ENCODE results near the gene SAG.

- TF ChIP-seq FOXA1 (IDR thresholded peaks at IDR 0.05) (no peak), JUND (IDR thresholded peaks at IDR 0.05) (no peak), CTCF (IDR thresholded peaks at IDR 0.05; ENCODE audit: low read depth, low read length, missing input control) (no peak), TAF1 (conservative IDR thresholded peaks at IDR 0.05) (no peak), RXRA (IDR thresholded peaks at IDR 0.05) (no peak), GABPA (IDR thresholded peaks at IDR 0.05 in 1 of 2, conservative IDR thresholded peaks at IDR 0.05 in 1 of 2) (no peak), HNF4G (IDR thresholded peaks at IDR 0.05) (no peak), MAX (IDR thresholded peaks at IDR 0.05) (no peak), HNF4A (conservative IDR thresholded peaks at IDR 0.05) (no peak), SP1 (IDR thresholded peaks at IDR 0.05) (no peak), RAD21 (IDR thresholded peaks at IDR 0.05) (no peak), EGR1 (IDR thresholded peaks at IDR 0.05; ENCODE audit: low read depth in 2 of 2) (no peak), ZBTB33 (IDR thresholded peaks at IDR 0.05) (no peak)
Observed at GRCh38 chr2:233361297-233361696, 53.7 kb downstream of the SAG start.

Data from liver (tissue), 3 donors.